GM18508 (cell line): ENCODE data around the gene YOD1.
"Not testable (repeated sequence)": the region's sequence is repeated elsewhere in the genome, so short reads cannot be mapped to it uniquely, and the experiment has no call there.

Experiments used
- ATAC-seq: cut with Tn5 transposase; IDR thresholded peaks from one replicate; pipeline ENCODE4 v1.9.1; 2021; ENCODE audit warnings: moderate number of reproducible peaks; ENCODE audit not compliant: insufficient read depth, unreplicated experiment

Gene YOD1

GRCh38 chr1:207050480-207051190 is 373 bp downstream of the YOD1 start:
- ATAC-seq, result peak; percentile 42

DNA sequence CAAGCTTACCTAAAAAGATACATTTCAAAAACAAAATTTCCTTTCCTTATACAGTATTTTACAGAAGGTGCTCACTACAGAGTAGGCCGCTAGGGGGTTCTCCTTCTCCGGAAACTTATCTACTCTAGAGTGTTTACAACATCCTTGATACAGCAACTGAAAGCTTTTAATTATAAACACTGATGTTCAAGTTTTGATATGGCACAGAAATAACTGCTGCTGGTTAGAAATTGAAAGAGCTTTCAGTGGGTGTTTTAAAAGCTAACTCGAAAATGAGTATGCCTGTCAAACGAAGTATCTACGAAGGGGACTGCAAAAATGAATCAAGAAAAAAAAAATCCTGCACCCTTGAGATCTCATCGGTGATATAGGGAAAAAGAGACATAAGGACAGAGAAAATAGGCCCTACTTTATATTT is 1.0 kb downstream of the YOD1 start:
- no peak for ATAC-seq

DNA sequence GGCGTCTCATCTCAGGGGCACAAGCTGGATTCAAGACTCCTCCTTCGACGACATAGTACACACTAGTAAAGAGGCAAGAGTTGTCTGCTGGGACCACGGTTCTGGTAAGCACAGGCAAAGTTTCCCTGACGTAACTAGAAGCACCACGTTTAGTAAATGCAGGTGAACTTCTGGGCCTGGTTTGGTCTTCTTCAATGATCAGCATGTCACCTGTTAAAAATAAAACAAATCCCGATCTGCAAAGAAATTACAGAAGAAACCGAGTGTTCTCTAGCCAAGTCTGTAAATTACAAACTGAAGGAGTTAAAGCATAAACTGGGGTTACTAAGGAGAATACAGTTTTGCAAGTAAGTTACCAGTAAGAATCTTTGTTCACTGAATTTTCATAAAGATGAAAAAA is 1.5 kb downstream of the YOD1 start:
- ATAC-seq, result no peak

GRCh38 chr1:207049054-207049453 is 2.0 kb downstream of the YOD1 start:
- ATAC-seq, result no peak

GRCh38 chr1:207048041-207048440 is 3.0 kb downstream of the YOD1 start:
- no peak for ATAC-seq

DNA sequence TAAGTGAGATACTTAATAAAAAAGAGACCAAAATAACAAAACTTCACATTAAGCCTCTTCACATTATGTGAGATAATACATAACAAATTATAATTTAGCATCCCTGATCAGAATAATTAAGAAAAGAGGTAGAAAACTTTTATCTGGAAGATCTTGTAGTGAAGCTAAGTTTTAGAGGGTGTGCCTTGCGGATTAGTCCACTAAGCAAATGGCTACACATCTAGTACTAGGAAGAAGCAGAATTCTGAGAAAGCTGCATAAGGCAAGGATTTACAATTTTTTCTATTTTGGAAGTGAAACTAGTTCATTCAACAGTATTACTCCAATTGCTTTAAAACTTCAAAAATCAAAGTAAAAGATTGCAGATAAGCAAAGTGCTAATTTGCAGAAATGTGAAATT is 3.5 kb downstream of the YOD1 start:
- ATAC-seq, result no peak

DNA sequence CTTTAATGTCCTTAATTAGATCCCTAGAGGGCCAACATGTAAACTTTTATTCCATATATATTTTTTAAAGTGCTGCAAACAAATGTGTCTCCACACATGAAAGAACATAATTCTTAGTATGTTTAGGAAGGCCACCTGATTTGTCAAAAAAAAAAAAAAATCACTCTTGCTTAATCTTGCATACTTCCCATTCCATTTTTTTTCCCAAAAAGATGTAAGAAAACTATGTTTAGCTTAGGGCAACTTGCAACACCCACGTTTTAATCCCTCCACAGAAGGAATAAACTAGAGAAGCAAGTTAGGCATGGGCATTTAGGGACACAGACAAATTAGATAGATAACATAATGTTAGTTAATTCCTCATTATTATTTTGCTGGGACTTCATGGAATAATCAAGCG is 5.6 kb downstream of the YOD1 start:
- no peak for ATAC-seq

DNA sequence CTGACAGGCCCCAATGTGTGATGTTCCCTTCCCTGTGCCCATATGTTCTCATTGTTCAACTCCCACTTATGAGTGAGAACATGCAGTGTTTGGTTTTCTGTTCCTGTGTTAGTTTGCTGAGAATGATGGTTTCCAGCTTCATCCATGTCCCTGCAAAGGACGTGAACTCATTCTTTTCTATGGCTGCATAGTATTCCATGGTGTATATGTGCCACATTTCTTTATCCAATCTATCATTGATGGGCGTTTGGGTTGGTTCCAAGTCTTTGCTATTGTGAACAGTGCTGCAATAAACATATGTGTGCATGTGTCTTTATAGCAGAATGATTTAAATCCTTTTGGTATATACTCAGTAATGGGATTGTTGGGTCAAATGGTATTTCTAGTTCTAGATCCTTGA is 9.6 kb downstream of the YOD1 start:
- ATAC-seq, result not testable (repeated sequence)

- ATAC-seq, result no peak
Observed at GRCh38 chr1:207040181-207040533, 10.9 kb downstream of the YOD1 start.

DNA sequence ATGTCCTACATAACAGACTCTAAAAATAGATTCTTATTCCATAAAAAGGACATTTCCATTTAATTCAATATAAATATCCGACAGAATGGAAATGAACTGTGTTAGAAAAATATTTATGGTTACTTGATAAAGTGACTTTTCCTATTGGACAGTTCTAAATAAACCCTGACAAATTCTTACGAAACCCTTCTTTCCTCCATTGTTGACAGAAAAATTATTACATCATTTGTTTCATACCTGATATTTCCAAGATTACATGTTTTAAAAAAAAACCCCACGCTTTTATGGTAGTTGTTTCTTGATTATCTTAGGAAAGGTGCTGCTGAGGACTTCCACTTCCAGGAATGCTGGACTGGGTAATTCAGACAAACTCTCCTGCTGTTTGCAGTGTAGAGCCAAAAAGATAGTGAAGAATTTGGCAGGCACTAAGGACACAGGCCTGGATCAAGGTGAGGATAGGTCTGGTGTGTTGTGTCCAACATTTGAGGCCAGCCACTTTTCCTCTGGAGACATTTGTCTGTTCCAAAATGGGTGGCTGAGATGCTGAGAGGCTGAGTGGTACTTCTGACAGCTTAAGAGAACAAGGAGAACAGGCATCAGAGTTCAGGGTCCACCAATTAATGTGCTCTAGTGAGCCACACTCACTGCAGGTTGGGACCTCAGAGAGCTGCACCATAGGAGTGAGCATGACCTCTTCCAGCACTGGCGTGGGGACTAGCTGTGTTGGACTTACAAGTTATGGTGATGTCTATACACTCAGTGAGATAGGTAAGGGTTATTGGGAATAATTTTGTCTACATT is 11.4 kb downstream of the YOD1 start:
- ATAC-seq, result no peak

- no peak for ATAC-seq
Observed at GRCh38 chr1:207036865-207037264, 14.1 kb downstream of the YOD1 start.

- no peak for ATAC-seq
Observed at GRCh38 chr1:207035877-207036551, 15.0 kb downstream of the YOD1 start.

DNA sequence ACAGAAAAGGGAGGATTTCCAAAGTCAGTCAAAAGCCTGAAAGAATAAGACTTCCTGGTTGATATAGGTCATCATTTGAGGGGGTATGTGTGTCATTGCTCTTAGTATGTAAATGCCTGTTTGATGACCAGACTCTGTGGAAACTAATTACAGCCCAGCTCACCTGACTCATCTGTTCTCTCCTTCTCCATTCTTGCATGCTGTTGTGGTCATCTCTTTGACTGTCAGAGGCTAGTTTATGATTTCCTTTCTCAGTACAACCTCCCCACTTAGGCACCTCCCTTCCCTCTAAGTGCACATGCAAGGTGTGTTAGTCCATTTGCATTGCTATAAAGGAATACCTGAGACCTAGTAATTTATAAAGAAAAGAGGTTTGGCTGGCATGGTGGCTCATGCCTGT is 16.0 kb downstream of the YOD1 start:
- ATAC-seq, result no peak

DNA sequence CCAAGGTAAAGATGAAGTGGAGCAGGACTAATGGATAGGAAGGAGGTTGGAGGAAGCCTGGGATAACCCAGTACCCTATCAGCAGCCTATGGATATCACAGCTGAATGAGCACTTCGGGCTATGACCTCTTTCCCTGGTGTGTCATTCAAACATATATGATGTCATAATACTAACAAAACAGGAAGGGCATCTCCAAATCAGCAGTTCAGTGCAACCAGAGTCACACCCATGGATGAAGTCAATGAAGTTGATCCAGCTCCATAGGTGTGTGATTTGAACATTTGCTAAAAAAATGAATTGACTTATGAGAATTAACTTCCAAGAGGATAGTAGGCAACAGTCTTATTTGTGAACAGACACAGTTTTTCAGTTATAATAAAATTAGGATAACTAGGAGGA is 16.8 kb downstream of the YOD1 start:
- ATAC-seq, result no peak

DNA sequence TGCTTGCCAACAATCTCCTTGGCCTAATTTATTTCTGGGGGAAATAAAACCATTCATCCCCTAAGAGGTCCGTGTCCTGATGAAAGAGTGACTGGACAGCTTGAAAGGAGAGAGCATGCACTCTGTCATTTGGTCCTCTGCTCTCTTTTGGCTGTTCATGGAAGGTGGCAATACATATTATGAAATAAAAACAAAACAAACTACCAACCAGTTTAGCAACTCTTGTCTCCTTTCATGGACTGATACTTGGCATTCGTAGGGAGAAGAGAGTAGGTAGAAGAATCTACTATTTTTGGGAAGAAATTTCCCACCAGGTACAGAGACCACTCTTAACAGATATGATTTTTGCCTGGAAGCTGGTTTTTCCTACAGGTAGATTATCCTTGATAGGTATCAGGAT is 17.7 kb downstream of the YOD1 start:
- no peak for ATAC-seq

GRCh38 chr1:207032528-207033017 is 18.4 kb downstream of the YOD1 start, which contains the start of gene C1orf116:
C1orf116 (minus strand) TSS chr1:207032756; CDS start chr1:207027598, 5,158 bp downstream.
- ATAC-seq, result no peak

DNA sequence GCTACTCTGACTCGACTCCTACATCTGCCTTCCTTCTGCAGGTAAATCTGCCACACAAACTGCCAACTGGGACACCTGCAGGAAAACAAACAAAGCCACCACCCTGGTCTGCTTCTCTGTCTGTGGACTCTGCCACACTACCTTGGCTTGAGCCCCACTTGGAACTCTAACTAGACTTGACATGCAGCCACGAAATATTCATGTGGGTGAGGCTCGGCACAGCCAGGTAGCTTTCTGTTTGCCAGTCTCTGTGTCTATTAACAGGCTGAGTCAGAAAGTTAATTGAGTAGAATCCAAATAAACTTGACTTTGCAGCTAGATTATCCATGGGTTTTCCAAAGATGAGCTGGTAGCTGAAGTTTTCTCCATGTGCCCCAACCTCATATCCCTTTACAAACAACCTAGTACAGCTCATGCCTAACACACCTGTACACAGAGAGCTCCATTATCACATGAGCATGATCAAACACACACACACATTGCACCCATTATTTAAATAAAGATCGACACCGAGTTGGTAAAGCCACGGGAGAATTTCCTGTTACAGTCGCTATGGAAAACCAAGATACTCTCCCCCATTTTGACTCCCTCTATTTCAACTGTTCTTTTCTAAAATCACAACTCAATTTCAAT is 19.3 kb downstream of the YOD1 start:
- no peak for ATAC-seq

DNA sequence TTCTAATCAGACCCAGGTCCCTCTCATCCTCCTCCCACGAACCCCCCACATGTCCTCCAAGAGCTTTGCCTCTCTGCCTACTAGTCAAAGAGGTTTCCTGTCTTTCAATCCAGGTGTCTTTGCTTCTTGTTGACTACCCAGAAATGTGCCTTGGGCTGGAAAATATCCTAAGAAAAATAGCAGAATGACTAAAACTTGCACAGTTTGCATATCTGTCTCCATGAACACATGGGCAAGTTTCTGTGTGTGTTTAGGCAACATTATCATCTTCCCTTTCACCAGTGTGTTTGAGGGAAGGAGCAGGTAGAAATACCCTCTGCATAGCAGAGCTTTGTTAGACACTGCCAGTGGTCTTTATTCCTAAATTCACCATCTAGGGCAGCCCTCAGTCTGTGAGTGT is 20.0 kb downstream of the YOD1 start:
- no peak for ATAC-seq

DNA sequence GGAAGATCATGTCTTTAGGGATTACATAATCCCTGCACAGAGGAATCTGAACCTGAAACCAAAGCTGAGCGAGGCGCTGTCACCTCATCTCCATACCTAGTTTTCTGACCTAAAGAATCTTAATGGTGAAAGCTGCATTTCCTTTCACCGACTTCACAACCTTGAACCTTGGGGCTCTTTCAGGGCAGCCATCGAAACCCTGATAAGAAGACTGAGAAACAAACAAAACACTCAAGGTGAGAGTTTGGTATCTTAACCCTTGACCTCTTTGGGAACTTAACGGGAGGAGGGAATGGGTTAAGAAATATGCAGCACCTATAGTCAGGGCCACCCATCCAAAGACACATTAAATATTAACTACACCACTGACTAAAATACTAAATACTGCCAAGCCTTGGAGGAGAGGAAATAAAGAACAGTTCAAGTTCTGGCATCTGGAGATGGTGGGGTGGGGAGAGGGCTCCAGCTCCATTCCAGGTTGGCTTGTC is 20.4 kb downstream of the YOD1 start:
- ATAC-seq, result no peak

- ATAC-seq, result no peak
Observed at GRCh38 chr1:207029701-207030521, 21.1 kb downstream of the YOD1 start.
